HepG2 (cell line): Measurements from ENCODE around the gene INHBE.
"Not testable (repeated sequence)": the region's sequence is repeated elsewhere in the genome, so short reads cannot be mapped to it uniquely, and the experiment has no call there.

Experiments
- EED ChIP-seq: sonication (generic); formaldehyde crosslinking; IDR thresholded peaks from 2 replicates; pipeline ENCODE4 v1.5.0; 2020; ENCODE audit warnings: mild to moderate bottlenecking, missing genetic modification reagents
- GABPA ChIP-seq, 2 experiments: IDR thresholded peaks; 2 replicates each; pipeline ENCODE4 v1.6.1; 2011 to 2016; ENCODE audit warnings: low read depth in 2 of 2, low read length in 1 of 2, missing biosample characterization in 1 of 2, missing genetic modification characterization in 1 of 2
- GMEB1 ChIP-seq: sonication (generic); formaldehyde crosslinking; IDR thresholded peaks from 2 replicates; pipeline ENCODE4 v1.5.1; 2020; ENCODE audit warnings: missing genetic modification reagents, mild to moderate bottlenecking, borderline replicate concordance
- POLR2A ChIP-seq, 2 experiments: IDR thresholded peaks; 2 replicates each; pipeline ENCODE4 v1.6.1; 2011; ENCODE audit warnings: low read depth in 2 of 2, low read length in 2 of 2, mild to moderate bottlenecking in 1 of 2, moderate library complexity in 1 of 2; ENCODE audit not compliant: insufficient read depth in 1 of 2
- ZFP36 ChIP-seq: fragments of 150-350 bp; IDR thresholded peaks from 2 replicates; pipeline ENCODE4 v1.6.1; 2018; ENCODE audit warnings: borderline replicate concordance, low read length, low read depth; ENCODE audit not compliant: partially characterized antibody
- ZNF274 ChIP-seq: sonication (generic); formaldehyde crosslinking; IDR thresholded peaks from 2 replicates; pipeline ENCODE4 v1.5.1; 2020; ENCODE audit warnings: mild to moderate bottlenecking, missing genetic modification reagents
- ZSCAN20 ChIP-seq: sonication (generic); formaldehyde crosslinking; IDR thresholded peaks from 2 replicates; pipeline ENCODE4 v1.4.0; 2020; ENCODE audit warnings: missing genetic modification reagents, mild to moderate bottlenecking, borderline replicate concordance
- ZSCAN30 ChIP-seq: sonication (generic); formaldehyde crosslinking; IDR thresholded peaks from 2 replicates; pipeline ENCODE4 v1.5.0; 2020; ENCODE audit warnings: mild to moderate bottlenecking, missing genetic modification reagents
- TF ChIP-seq, protein P1 (sequence below): sonication (generic); formaldehyde crosslinking; IDR thresholded peaks from 2 replicates; pipeline ENCODE4 v1.5.0; 2020; ENCODE audit warnings: mild to moderate bottlenecking, missing genetic modification reagents, moderate library complexity
- TF ChIP-seq, protein P2 (sequence below): sonication (generic); formaldehyde crosslinking; IDR thresholded peaks from 2 replicates; pipeline ENCODE4 v1.4.0; 2020; ENCODE audit warnings: missing genetic modification reagents, borderline replicate concordance

GRCh38 chr12:57426948-57427347 lies 28.2 kb upstream of the INHBE start:
- TF ChIP-seq, protein P1, sequence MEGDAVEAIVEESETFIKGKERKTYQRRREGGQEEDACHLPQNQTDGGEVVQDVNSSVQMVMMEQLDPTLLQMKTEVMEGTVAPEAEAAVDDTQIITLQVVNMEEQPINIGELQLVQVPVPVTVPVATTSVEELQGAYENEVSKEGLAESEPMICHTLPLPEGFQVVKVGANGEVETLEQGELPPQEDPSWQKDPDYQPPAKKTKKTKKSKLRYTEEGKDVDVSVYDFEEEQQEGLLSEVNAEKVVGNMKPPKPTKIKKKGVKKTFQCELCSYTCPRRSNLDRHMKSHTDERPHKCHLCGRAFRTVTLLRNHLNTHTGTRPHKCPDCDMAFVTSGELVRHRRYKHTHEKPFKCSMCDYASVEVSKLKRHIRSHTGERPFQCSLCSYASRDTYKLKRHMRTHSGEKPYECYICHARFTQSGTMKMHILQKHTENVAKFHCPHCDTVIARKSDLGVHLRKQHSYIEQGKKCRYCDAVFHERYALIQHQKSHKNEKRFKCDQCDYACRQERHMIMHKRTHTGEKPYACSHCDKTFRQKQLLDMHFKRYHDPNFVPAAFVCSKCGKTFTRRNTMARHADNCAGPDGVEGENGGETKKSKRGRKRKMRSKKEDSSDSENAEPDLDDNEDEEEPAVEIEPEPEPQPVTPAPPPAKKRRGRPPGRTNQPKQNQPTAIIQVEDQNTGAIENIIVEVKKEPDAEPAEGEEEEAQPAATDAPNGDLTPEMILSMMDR, result not testable (repeated sequence)
- not testable (repeated sequence) for TF ChIP-seq ZFP36; EED; ZNF274 (CRISPR knock-in tag); ZSCAN20; POLR2A (IDR thresholded peaks at IDR 0.05; ENCODE audit: insufficient read depth in 1 of 2, low read depth in 2 of 2, low read length in 2 of 2); GABPA (IDR thresholded peaks at IDR 0.05; ENCODE audit: low read depth, low read length); GABPA (CRISPR knock-in tag; IDR thresholded peaks at IDR 0.05; ENCODE audit: low read depth); ZSCAN30 (CRISPR knock-in tag); GMEB1 (CRISPR knock-in tag)
- TF ChIP-seq, protein P2, sequence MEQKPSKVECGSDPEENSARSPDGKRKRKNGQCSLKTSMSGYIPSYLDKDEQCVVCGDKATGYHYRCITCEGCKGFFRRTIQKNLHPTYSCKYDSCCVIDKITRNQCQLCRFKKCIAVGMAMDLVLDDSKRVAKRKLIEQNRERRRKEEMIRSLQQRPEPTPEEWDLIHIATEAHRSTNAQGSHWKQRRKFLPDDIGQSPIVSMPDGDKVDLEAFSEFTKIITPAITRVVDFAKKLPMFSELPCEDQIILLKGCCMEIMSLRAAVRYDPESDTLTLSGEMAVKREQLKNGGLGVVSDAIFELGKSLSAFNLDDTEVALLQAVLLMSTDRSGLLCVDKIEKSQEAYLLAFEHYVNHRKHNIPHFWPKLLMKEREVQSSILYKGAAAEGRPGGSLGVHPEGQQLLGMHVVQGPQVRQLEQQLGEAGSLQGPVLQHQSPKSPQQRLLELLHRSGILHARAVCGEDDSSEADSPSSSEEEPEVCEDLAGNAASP (CRISPR knock-in tag), result not testable (repeated sequence)
